Neural cell (in vitro differentiated cells): ENCODE data around the gene SHISA7.

Experiments
- CTCF ChIP-seq: fragments of 450-650 bp; IDR thresholded peaks from 2 replicates; pipeline ENCODE4 v1.5.1; 2014; ENCODE audit warnings: antibody characterized with exemption, mild to moderate bottlenecking, moderate library complexity; ENCODE audit not compliant: poor library complexity, severe bottlenecking
- EZH2 ChIP-seq: fragments of 200-600, 300-800 bp; shearing (Covaris generic), sonication (generic); IDR thresholded peaks from 2 replicates; pipeline ENCODE4 v1.6.1; 2014; ENCODE audit warnings: antibody characterized with exemption, low read length, borderline replicate concordance, mild to moderate bottlenecking; ENCODE audit not compliant: insufficient read depth, poor library complexity, severe bottlenecking
- TAF1 ChIP-seq: IDR thresholded peaks from 2 replicates; pipeline ENCODE4 v1.6.1; 2012; ENCODE audit warnings: low read depth

GRCh38 chr19:55463583-55464031 is 20.5 kb upstream of the SHISA7 start:
- TF ChIP-seq EZH2, result no peak
- TF ChIP-seq CTCF, result no peak
- TF ChIP-seq TAF1, result no peak
